NCI-H2171 (cell line): ENCODE data around the gene NCS1.
"Not testable (repeated sequence)": the region's sequence is repeated elsewhere in the genome, so short reads cannot be mapped to it uniquely, and the experiment has no call there.

Experiments
- DNase-seq: peaks from one replicate; lab custom pipeline; 2025; lab: John Stamatoyannopoulos, UW

Gene NCS1

DNA sequence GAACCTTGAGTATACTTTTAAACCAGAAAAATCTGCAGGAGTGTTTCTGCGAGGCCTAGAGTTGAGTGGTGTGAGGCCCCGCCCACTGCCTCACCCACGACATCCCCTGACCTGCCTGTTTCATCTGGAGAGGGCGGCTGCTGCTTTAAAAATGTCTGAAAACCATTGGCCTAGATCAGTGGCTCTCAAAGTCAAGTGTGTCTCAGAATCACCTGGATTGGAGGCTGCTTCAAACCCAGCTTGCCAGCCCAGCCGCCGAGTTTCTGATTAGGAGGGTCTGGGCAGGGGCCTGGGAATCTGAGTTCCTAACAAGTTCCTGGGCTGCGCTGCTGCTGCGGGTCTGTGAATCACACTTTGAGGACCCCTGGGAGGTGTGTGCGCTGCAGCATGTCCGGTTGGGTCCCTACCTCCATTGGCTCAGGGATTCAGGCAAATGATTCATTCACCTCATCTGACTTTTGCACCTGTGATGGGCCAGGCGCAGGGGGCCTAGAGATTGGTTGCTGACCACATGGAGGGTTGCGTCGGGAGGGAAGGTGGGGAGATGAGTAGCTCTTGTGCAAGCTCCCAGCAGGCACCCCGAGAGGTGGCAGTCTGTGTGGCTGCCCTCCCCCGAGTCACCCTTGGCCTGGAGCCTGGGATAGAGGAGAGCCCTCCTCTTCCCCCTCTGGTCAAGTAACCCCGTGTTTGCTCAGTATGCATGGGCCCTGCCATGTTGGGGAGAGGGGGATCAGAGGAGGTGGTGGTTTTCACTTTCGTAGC lies 65.7 kb downstream of the NCS1 start:
- DNase-seq: no peak

DNA sequence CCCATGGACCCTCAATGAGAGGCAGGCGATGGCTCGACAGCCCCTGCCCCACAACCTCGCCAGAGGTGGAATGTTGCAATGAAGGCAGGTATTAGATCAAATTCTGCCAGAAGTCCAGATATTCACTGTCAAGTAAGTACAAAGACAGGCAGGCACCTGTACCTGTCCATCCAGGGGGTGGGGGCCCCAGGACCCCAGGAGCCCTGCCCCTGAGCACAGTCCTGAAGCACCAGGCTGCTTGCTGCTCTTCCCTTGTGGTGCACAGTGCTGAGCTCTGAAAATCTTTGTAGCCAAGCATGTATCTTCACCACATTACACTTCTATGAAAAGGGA lies 67.1 kb downstream of the NCS1 start:
- no peak for DNase-seq

- DNase-seq: no peak
Measured at GRCh38 chr9:130239741-130240241, 67.6 kb downstream of the NCS1 start.

GRCh38 chr9:130240410-130241197 lies 68.4 kb downstream of the NCS1 start:
- peak; percentile 79 for DNase-seq

DNA sequence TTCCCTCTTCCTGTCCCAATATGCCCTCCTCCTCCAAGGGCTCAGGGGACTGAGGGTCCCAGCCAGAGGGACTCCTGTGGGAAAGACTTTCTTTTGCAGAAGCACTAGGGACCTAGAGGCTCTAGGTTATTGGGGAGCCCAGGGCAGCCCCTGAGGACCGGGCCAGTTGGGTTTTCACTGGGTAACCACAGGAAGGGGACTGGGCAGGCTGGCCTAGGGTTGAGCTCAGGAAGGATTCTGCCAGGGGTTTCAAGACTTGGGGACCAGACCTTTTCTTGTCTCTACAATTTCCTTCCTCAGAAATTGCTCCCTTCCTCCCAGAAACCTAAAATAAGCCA lies 69.0 kb downstream of the NCS1 start:
- DNase-seq: no peak

DNA sequence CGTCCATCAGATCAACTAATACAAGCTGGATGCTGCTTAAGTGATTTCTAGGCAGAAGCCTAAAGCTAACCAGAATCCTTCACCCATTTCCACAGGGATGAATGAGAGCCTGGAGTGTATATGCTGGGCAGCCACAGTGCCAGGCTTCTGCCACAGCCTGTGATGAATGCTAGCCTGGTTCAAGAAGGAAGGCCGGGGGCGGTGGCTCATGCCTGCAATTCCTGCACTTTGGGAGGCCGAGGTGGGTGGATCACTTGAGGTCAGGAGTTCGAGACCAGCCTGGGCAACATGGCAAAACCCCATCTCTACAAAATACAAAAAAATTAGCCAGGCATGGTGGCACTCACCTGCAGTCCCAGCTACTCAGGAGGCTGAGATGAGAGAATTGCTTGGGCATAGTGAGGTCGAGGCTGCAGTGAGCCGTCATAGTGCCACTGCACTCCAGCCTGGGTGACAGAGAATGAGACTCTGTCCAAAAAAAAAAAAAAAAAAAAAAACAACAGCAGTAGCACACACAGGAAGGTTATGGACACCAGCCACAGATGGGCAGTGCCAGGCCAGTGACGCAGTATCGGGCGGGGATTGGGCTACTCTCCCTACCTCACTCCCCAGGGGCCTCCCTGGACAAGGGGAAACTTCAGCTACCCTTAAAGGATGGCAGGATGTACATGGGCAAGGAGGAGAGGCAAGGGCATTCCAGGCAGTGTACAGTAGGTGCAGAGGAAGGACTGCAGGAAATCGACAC lies 70.2 kb downstream of the NCS1 start:
- DNase-seq: no peak

GRCh38 chr9:130243015-130243881 lies 71.0 kb downstream of the NCS1 start:
- DNase-seq: peak; percentile 83

GRCh38 chr9:130243882-130244170 lies 71.6 kb downstream of the NCS1 start:
- no peak for DNase-seq

GRCh38 chr9:130244548-130245165 lies 72.5 kb downstream of the NCS1 start:
- DNase-seq: no peak

GRCh38 chr9:130245474-130245873 lies 73.3 kb downstream of the NCS1 start:
- no peak for DNase-seq

DNA sequence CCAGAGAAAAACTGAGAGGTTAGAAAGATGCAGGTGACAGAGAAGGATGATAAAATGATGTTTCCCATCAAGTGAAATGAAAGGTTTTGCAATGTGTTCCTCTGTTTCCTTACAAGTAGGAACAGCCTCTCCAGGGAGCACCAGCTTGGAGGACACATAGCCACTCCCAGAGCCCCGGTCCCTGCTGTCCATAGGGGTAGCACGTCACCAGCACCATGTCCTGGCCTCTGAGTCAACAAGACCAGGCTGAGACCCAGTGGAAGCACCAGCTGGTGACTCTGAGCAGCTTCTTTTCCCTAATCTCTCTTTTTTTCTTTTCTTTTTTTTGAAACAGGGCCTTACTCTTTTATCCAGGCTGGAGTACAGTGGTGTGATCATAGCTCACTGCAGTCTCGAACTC lies 73.9 kb downstream of the NCS1 start:
- DNase-seq: no peak

GRCh38 chr9:130254747-130255630 lies 82.8 kb downstream of the NCS1 start:
- DNase-seq: peak; percentile 85

- no peak for DNase-seq
Measured at GRCh38 chr9:130255631-130256134, 83.5 kb downstream of the NCS1 start.

- no peak for DNase-seq
Measured at GRCh38 chr9:130256644-130257043, 84.4 kb downstream of the NCS1 start.

DNA sequence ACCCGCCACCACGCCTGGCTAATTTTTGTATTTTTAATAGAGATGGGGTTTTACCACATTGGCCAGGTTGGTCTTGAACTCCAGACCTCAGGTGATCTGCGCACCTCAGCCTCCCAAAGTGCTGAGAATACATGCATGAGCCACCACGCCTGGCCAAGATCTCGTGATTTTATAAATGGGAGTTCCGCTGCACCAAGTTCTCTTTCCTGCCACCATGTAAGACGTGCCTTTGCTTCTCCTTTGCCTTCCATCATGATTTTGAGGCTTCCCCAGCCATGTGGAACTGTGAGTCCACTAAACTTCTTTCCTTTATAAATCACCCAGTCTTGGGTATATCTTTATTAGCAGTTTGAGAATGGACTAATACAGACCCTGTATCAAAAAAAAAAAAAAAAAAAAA lies 85.9 kb downstream of the NCS1 start:
- DNase-seq: not testable (repeated sequence)

GRCh38 chr9:130259044-130259443 lies 86.8 kb downstream of the NCS1 start:
- no peak for DNase-seq

GRCh38 chr9:130260816-130261765 lies 88.9 kb downstream of the NCS1 start:
- no peak for DNase-seq

- DNase-seq: no peak
Measured at GRCh38 chr9:130262061-130262745, 90.0 kb downstream of the NCS1 start.

DNA sequence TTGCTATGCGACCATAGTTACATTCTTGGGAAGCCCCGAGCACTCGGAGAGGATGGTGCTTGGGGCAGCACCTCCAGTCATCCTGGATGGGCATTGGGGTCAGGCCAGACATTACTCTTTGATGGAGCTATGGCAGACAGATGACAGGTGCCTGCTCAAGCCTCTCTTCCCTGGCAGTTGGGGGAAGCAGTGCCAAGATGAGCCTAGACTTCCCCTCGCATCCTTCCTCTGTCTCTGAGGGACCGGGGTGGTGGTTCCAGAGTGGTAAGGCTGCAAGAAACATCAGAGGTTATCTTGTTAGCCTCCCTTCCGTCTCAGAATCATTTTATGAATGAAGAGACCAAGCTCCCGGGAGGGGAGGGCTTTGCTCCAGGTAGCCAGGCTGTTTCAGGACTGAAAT lies 90.6 kb downstream of the NCS1 start:
- DNase-seq: no peak
